Measurements from ENCODE around the gene MPEG1.

Gene MPEG1

GRCh38 chr11:59187035-59187434, 25.7 kb downstream of the MPEG1 start:
- DNase-seq: no peak

GRCh38 chr11:59186130-59186594, 26.6 kb downstream of the MPEG1 start:
- DNase-seq: no peak

GRCh38 chr11:59185386-59185945, 27.3 kb downstream of the MPEG1 start:
- no peak for DNase-seq

GRCh38 chr11:59184691-59185339, 27.9 kb downstream of the MPEG1 start:
- DNase-seq: no peak

GRCh38 chr11:59183771-59184170, 29.0 kb downstream of the MPEG1 start:
- DNase-seq: no peak

- DNase-seq: no peak
Observed at GRCh38 chr11:59182457-59183151, 30.1 kb downstream of the MPEG1 start.

- no peak for DNase-seq
Observed at GRCh38 chr11:59181746-59182456, 30.8 kb downstream of the MPEG1 start.

GRCh38 chr11:59180907-59181306, 31.8 kb downstream of the MPEG1 start:
- no peak for DNase-seq

- DNase-seq: no peak
Observed at GRCh38 chr11:59180168-59180776, 32.5 kb downstream of the MPEG1 start.

GRCh38 chr11:59179121-59179520, 33.6 kb downstream of the MPEG1 start:
- no peak for DNase-seq

- DNase-seq: no peak
Observed at GRCh38 chr11:59178402-59178801, 34.3 kb downstream of the MPEG1 start.

- peak; percentile 11 for DNase-seq
Observed at GRCh38 chr11:59176330-59176729, 36.4 kb downstream of the MPEG1 start.

- DNase-seq: no peak
Observed at GRCh38 chr11:59175091-59175501, 37.6 kb downstream of the MPEG1 start.

GRCh38 chr11:59174664-59175033, 38.1 kb downstream of the MPEG1 start:
- DNase-seq: no peak

- no peak for DNase-seq
Observed at GRCh38 chr11:59173964-59174663, 38.6 kb downstream of the MPEG1 start.

- DNase-seq: peak; percentile 49
Observed at GRCh38 chr11:59173080-59173963, 39.4 kb downstream of the MPEG1 start.

- no peak for DNase-seq
Observed at GRCh38 chr11:59172345-59173079, 40.2 kb downstream of the MPEG1 start.

GRCh38 chr11:59171508-59172322, 41.0 kb downstream of the MPEG1 start, which contains the start of gene DTX4:
Gene DTX4 (plus strand): TSS chr11:59172132. CDS start chr11:59172596, 464 bp downstream.
- DNase-seq: peak; percentile 90

GRCh38 chr11:59164028-59164427, 48.7 kb downstream of the MPEG1 start:
- no peak for DNase-seq
